WTC11 (cell line): Measurements from ENCODE around the gene C13orf46. TPM values are rescaled to one million over a fixed set of nuclear protein-coding genes. Genes with fewer than 3 reads are reported as not detected.

Experiments
- ATAC-seq: fragments of 200-7000 bp; cut with Tn5 transposase; 2 replicates; pipeline ENCODE4 v1.10.0; 2021; ENCODE audit warnings: mild to moderate bottlenecking, moderate library complexity
- CTCF ChIA-PET: fragments of 300-600 bp; sonication (Branson Sonifier 250); formaldehyde crosslinking; loops from one replicate; lab custom pipeline; 2021; ENCODE audit warnings: antibody characterized with exemption; lab: Charles Lee
- POLR2A ChIA-PET: fragments of 350-600 bp; sonication (Branson Sonifier 250); formaldehyde crosslinking; loops from one replicate; lab custom pipeline; 2021; ENCODE audit warnings: antibody characterized with exemption; lab: Charles Lee
- DNase-seq: peaks from one replicate; pipeline ENCODE4 v3.0.0; 2021; ENCODE audit warnings: low spot score
- H3K27ac Mint-ChIP-seq: 2 replicates; pipeline ENCODE4 v1.8.0; 2021; ENCODE audit warnings: mixed read lengths
- H3K27me3 Mint-ChIP-seq: 2 replicates; pipeline ENCODE4 v1.8.0; 2021; ENCODE audit warnings: low read depth, mild to moderate bottlenecking, moderate library complexity, mixed read lengths
- H3K36me3 Mint-ChIP-seq: 2 replicates; pipeline ENCODE4 v1.8.0; 2021; ENCODE audit warnings: mixed read lengths
- H3K4me1 Mint-ChIP-seq: 2 replicates; pipeline ENCODE4 v1.8.0; 2022; ENCODE audit warnings: mixed read lengths
- H3K4me3 Mint-ChIP-seq: 2 replicates; pipeline ENCODE4 v1.8.0; 2021; ENCODE audit warnings: mild to moderate bottlenecking, moderate library complexity, mixed read lengths
- H3K9me3 Mint-ChIP-seq: 2 replicates; pipeline ENCODE4 v1.8.0; 2021; ENCODE audit warnings: mixed read lengths
- AFF4 ChIP-seq: sonication (generic); formaldehyde crosslinking; IDR thresholded peaks from 2 replicates; pipeline ENCODE4 v1.8.1; 2023; ENCODE audit warnings: mild to moderate bottlenecking, missing genetic modification reagents, borderline replicate concordance
- AR ChIP-seq: fragments of 250-450 bp; sonication (Bioruptor Pico); IDR thresholded peaks from 2 replicates; pipeline ENCODE4 v1.9.0; 2021; ENCODE audit warnings: mild to moderate bottlenecking
- ATF1 ChIP-seq: sonication (generic); formaldehyde crosslinking; IDR thresholded peaks from 2 replicates; pipeline ENCODE4 v1.8.1; 2023; ENCODE audit warnings: mild to moderate bottlenecking, moderate library complexity, missing genetic modification reagents
- ERG ChIP-seq: fragments of 250-450 bp; sonication (Bioruptor Pico); IDR thresholded peaks from 2 replicates; pipeline ENCODE4 v1.8.0; 2021; ENCODE audit warnings: mild to moderate bottlenecking
- HMGXB4 ChIP-seq: sonication (generic); formaldehyde crosslinking; IDR thresholded peaks from 2 replicates; pipeline ENCODE4 v1.8.1; 2023; ENCODE audit warnings: mild to moderate bottlenecking, moderate library complexity, missing genetic modification reagents
- MYBL2 ChIP-seq: sonication (generic); formaldehyde crosslinking; IDR thresholded peaks from 2 replicates; pipeline ENCODE4 v1.8.1; 2023; ENCODE audit warnings: mild to moderate bottlenecking, moderate library complexity, missing genetic modification reagents
- NR1H2 ChIP-seq: sonication (generic); formaldehyde crosslinking; IDR thresholded peaks from 2 replicates; pipeline ENCODE4 v1.9.0; 2021; ENCODE audit warnings: mild to moderate bottlenecking, moderate library complexity, missing genetic modification reagents
- RELA ChIP-seq: sonication (generic); formaldehyde crosslinking; IDR thresholded peaks from 2 replicates; pipeline ENCODE4 v1.8.1; 2022; ENCODE audit warnings: missing genetic modification reagents, mild to moderate bottlenecking, borderline replicate concordance
- RORB ChIP-seq: fragments of 250-450 bp; sonication (Bioruptor Pico); IDR thresholded peaks from 2 replicates; pipeline ENCODE4 v1.9.0; 2021; ENCODE audit warnings: mild to moderate bottlenecking
- SP1 ChIP-seq: sonication (generic); formaldehyde crosslinking; conservative IDR thresholded peaks from 2 replicates; pipeline ENCODE4 v1.8.1; 2022; ENCODE audit warnings: missing genetic modification reagents
- TEAD1 ChIP-seq: sonication (generic); formaldehyde crosslinking; IDR thresholded peaks from 2 replicates; pipeline ENCODE4 v1.8.0; 2022; ENCODE audit warnings: mild to moderate bottlenecking, missing genetic modification reagents
- ZNF121 ChIP-seq: sonication (generic); formaldehyde crosslinking; IDR thresholded peaks from 2 replicates; pipeline ENCODE4 v1.8.0; 2023; ENCODE audit warnings: missing genetic modification reagents
- ZNF138 ChIP-seq: sonication (generic); formaldehyde crosslinking; conservative IDR thresholded peaks from 2 replicates; pipeline ENCODE4 v1.8.1; 2022; ENCODE audit warnings: mild to moderate bottlenecking, moderate library complexity, missing genetic modification reagents
- ZNF317 ChIP-seq: sonication (generic); formaldehyde crosslinking; IDR thresholded peaks from 2 replicates; pipeline ENCODE4 v1.8.1; 2023; ENCODE audit warnings: low read depth, mild to moderate bottlenecking, moderate library complexity, missing genetic modification reagents, borderline replicate concordance
- ZNF396 ChIP-seq: fragments of 250-450 bp; sonication (Bioruptor Pico); IDR thresholded peaks from 2 replicates; pipeline ENCODE4 v1.8.0; 2021; ENCODE audit warnings: mild to moderate bottlenecking, moderate library complexity, borderline replicate concordance
- ZNF416 ChIP-seq: fragments of 250-450 bp; sonication (Bioruptor Pico); IDR thresholded peaks from 2 replicates; pipeline ENCODE4 v1.9.0; 2021; ENCODE audit warnings: mild to moderate bottlenecking, inconsistent platforms
- ZNF425 ChIP-seq: fragments of 250-450 bp; sonication (Bioruptor Pico); conservative IDR thresholded peaks from 2 replicates; pipeline ENCODE4 v1.9.0; 2021; ENCODE audit warnings: mild to moderate bottlenecking
- ZNF532 ChIP-seq: fragments of 250-450 bp; sonication (Bioruptor Pico); IDR thresholded peaks from 2 replicates; pipeline ENCODE4 v1.9.0; 2021; ENCODE audit warnings: mild to moderate bottlenecking, borderline replicate concordance
- total RNA-seq: library from RNA; stranded (reverse); gene quantifications from 3 replicates; pipeline ENCODE4 v1.2.3, GENCODE V29; 2021

Gene C13orf46
- total RNA-seq, 1 experiment from 2014 or later, result 0.50 TPM

- TF ChIP-seq ZNF532 (CRISPR knock-in tag) (no peak), ZNF121 (CRISPR knock-in tag) (no peak), MYBL2 (CRISPR knock-in tag) (no peak), SP1 (CRISPR knock-in tag) (no peak)
These were observed 51.3 kb downstream of the C13orf46 start (continued) for GRCh38 chr13:113922412-113923118.

GRCh38 chr13:113921763-113922162 is 52.1 kb downstream of the C13orf46 start:
- no peak for DNase-seq
- Mint-ChIP-seq H3K4me3 (no peak overlapping the region), H3K4me1 (peaks cover 10% of the 10 kb centered on the region), H3K9me3 (peaks cover 29% of the 10 kb centered on the region), H3K36me3 (peaks cover 10% of the 10 kb centered on the region), H3K27me3 (no peaks in the 10 kb centered on the region; the same call in 1 of the 2 replicates), H3K27ac (no peak overlapping the region)
- POLR2A ChIA-PET, result no interaction called here
- no peak for ATAC-seq
- TF ChIP-seq AFF4 (CRISPR knock-in tag) (no peak), RELA (no peak), RORB (no peak), NR1H2 (CRISPR knock-in tag) (no peak), TEAD1 (no peak), ZNF396 (CRISPR knock-in tag) (no peak), ZNF416 (no peak), ZNF138 (CRISPR knock-in tag) (no peak), ERG (CRISPR knock-in tag) (no peak), AR (no peak), ATF1 (CRISPR knock-in tag) (no peak), ZNF425 (CRISPR knock-in tag) (no peak), HMGXB4 (CRISPR knock-in tag) (no peak), ZNF317 (CRISPR knock-in tag) (no peak)
- CTCF ChIA-PET, result no interaction called here
